GM12878 (cell line): ENCODE results near the gene BIVM. TPM values are rescaled to one million over a fixed set of nuclear protein-coding genes. Genes with fewer than 3 reads are reported as not detected.

Source experiments
- ASH2L ChIP-seq: fragments of 300-600, 200-600 bp; sonication (generic); IDR thresholded peaks from 2 replicates; pipeline ENCODE4 v1.6.1; 2017; ENCODE audit warnings: low read depth, mild to moderate bottlenecking, borderline replicate concordance
- BHLHE40 ChIP-seq, 2 experiments: fragments of 450-650 bp in 1 of 2; IDR thresholded peaks; 2 replicates each; pipeline ENCODE4 v1.6.1; 2011 to 2017; ENCODE audit warnings: low read depth in 2 of 2, borderline replicate concordance in 1 of 2, improper control_type of control experiment in 1 of 2, low read length in 1 of 2, mild to moderate bottlenecking in 1 of 2
- CREB1 ChIP-seq: IDR thresholded peaks from 2 replicates; pipeline ENCODE4 v1.6.1; 2012; ENCODE audit warnings: low read depth, mild to moderate bottlenecking, inconsistent platforms
- CREM ChIP-seq: IDR thresholded peaks from 2 replicates; pipeline ENCODE4 v1.6.1; 2014; ENCODE audit warnings: antibody characterized with exemption, low read depth
- EED ChIP-seq: sonication (generic); IDR thresholded peaks from 2 replicates; pipeline ENCODE4 v1.6.1; 2016; ENCODE audit warnings: antibody characterized with exemption, low read depth
- FOS ChIP-seq: IDR thresholded peaks from 3 replicates; pipeline ENCODE4 v1.6.1; 2011; ENCODE audit warnings: borderline replicate concordance; ENCODE audit not compliant: insufficient read length; ENCODE audit errors: extremely low read depth
- GABPA ChIP-seq: IDR thresholded peaks from 2 replicates; pipeline ENCODE4 v1.6.1; 2014; ENCODE audit warnings: antibody characterized with exemption, low read depth, mild to moderate bottlenecking, inconsistent platforms
- MTA2 ChIP-seq: fragments of 450-650 bp; IDR thresholded peaks from 2 replicates; pipeline ENCODE4 v1.6.1; 2016; ENCODE audit warnings: low read depth, mild to moderate bottlenecking, moderate library complexity
- NFIC ChIP-seq: IDR thresholded peaks from 2 replicates; pipeline ENCODE4 v1.6.1; 2012; ENCODE audit warnings: low read depth, mild to moderate bottlenecking, inconsistent platforms, low read length, moderate library complexity
- NR2C2 ChIP-seq: IDR thresholded peaks from 2 replicates; pipeline ENCODE4 v1.6.1; 2011; ENCODE audit warnings: borderline replicate concordance, low read depth; ENCODE audit not compliant: control insufficient read depth, insufficient read length
- PAX8 ChIP-seq: fragments of 450-650 bp; IDR thresholded peaks from 2 replicates; pipeline ENCODE4 v1.6.1; 2017; ENCODE audit warnings: mild to moderate bottlenecking, moderate library complexity
- POLR2A ChIP-seq: IDR thresholded peaks from 2 replicates; pipeline ENCODE4 v1.6.1; 2011; ENCODE audit warnings: low read depth, mild to moderate bottlenecking, low read length
- RELA ChIP-seq: fragments of 450-650 bp; IDR thresholded peaks from 2 replicates; pipeline ENCODE4 v1.8.0; 2014; ENCODE audit warnings: borderline replicate concordance; ENCODE audit not compliant: partially characterized antibody
- SMC3 ChIP-seq: IDR thresholded peaks from 2 replicates; pipeline ENCODE4 v1.6.1; 2011; ENCODE audit warnings: low read length, improper control_type of control experiment, borderline replicate concordance
- WRNIP1 ChIP-seq: IDR thresholded peaks from 2 replicates; pipeline ENCODE4 v1.6.1; 2011; ENCODE audit warnings: low read depth, low read length, improper control_type of control experiment, borderline replicate concordance
- ZNF217 ChIP-seq: fragments of 450-650 bp; IDR thresholded peaks from 2 replicates; pipeline ENCODE4 v1.6.1; 2017; ENCODE audit warnings: antibody characterized with exemption, mild to moderate bottlenecking
- ZNF274 ChIP-seq: IDR thresholded peaks from one replicate; pipeline ENCODE4 v1.8.0; 2011; ENCODE audit not compliant: insufficient read length, insufficient read depth
- polyA plus RNA-seq, 11 experiments: library from polyadenylated mRNA; depleted of rRNA in 4 of 11; unstranded in 6 of 11; stranded (reverse) in 5 of 11; fragments of >200 nt; fragmentation: Nextera tagmentation in 4 of 11; fragmentation: Illumina TruSeq in 1 of 11; extraction: Ambion mirVana in 4 of 11; extraction: Trizol in 1 of 11; gene quantifications; 1 replicate in 1 of 11; 2 replicates in 10 of 11; pipeline versions ENCODE4 v1.2.1 to v1.2.3, GENCODE V29; 2011 to 2016; ENCODE audit warnings: inconsistent platforms in 2 of 11, missing spikeins in 2 of 11, low read depth in 1 of 11
- total RNA-seq, 4 experiments: library from RNA; depleted of rRNA in 3 of 4; stranded (reverse); fragments of >200 nt in 3 of 4; fragmentation: Illumina TruSeq in 1 of 4; extraction: Trizol in 1 of 4; gene quantifications; 2 replicates each; pipeline versions ENCODE4 v1.2.1 to v1.2.3, GENCODE V29; 2013 to 2021
- TF ChIP-seq, protein P1 (sequence below): fragments of 150-350 bp; IDR thresholded peaks from 2 replicates; pipeline ENCODE4 v1.6.1; 2014; ENCODE audit warnings: mild to moderate bottlenecking, low read depth, low read length
- TF ChIP-seq, protein P2 (sequence below): fragments of 450-650 bp; conservative IDR thresholded peaks from 2 replicates; pipeline ENCODE4 v1.6.1; 2017; ENCODE audit warnings: mild to moderate bottlenecking, moderate library complexity
- TF ChIP-seq, protein P3 (sequence below): fragments of 450-650 bp; IDR thresholded peaks from 2 replicates; pipeline ENCODE4 v1.6.1; 2017; ENCODE audit warnings: mild to moderate bottlenecking, moderate library complexity
- TF ChIP-seq, protein P4 (sequence below): fragments of 450-650 bp; IDR thresholded peaks from 2 replicates; pipeline ENCODE4 v1.6.1; 2014; ENCODE audit warnings: mild to moderate bottlenecking

BIVM gene
- total and polyA plus RNA-seq, 10 of the 15 experiments (the other 5 are each of a cell fraction or from before 2014, with no cell fraction given) = 3.4 to 20.1 (median 14.1) TPM

DNA sequence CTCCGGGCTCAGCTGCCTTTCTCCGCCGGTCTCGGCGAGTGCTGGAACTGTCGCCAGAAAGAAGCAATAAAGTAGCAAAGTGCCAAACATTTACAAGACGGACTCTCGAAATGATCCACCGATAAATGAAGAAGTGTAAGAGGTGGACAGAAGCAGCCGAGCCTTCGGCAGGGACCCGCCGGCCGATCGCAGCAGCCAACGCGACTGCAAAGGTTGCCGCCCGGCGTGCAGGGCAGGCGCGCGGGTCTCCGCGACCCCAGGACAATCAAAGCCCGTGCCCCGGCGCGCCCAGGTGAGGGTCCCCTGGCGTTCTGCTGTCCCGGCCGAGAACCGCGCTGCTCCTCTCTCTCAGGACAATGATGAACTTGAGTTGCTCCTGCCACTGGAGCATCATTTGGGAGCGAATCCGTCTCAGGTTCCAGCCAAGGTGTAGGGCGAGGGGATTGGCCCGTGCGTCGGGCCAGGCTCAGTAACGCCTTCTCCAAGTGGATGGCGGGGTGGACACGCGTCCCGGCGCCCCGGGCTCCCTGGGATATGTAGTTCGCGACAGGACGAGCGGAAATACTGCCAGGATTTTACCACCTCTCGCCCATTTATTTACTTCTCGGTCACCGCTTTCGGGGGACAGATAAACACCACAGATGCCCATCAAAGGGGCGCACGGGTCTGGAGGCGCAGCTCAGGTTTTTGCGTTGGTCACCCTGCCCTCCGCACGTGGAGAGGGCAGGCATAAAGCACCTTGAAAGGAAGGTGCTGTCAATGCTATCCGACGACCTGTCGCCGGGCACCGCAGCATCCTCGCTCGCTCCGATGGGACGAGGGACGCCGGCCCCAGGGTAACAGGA is at the start of gene BIVM, which contains the start of gene POGLUT2 (continued):
- TF ChIP-seq, protein P1, sequence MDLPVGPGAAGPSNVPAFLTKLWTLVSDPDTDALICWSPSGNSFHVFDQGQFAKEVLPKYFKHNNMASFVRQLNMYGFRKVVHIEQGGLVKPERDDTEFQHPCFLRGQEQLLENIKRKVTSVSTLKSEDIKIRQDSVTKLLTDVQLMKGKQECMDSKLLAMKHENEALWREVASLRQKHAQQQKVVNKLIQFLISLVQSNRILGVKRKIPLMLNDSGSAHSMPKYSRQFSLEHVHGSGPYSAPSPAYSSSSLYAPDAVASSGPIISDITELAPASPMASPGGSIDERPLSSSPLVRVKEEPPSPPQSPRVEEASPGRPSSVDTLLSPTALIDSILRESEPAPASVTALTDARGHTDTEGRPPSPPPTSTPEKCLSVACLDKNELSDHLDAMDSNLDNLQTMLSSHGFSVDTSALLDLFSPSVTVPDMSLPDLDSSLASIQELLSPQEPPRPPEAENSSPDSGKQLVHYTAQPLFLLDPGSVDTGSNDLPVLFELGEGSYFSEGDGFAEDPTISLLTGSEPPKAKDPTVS = no peak
- TF ChIP-seq POLR2A (peak; percentile 64), FOS (peak; percentile 65), MTA2 (no peak), RELA (peak; percentile 76), PAX8 (no peak), BHLHE40 (IDR thresholded peaks at IDR 0.05; ENCODE audit: borderline replicate concordance in 1 of 2, low read depth in 2 of 2, low read length in 1 of 2) (peak in 1 of 2 experiments; percentile 66; a peak in 2 of 4 replicates), ZNF217 (no peak), GABPA (peak; percentile 46; the same call in 1 of the 2 replicates), NFIC (no peak), CREM (peak; percentile 94), WRNIP1 (0 out of 2 replicates have a peak, but pooled peaks have one; percentile 24), CREB1 (peak; percentile 95), ASH2L (0 out of 2 replicates have a peak, but pooled peaks have one; percentile 38), NR2C2 (no peak), ZNF274 (no peak), SMC3 (no peak), EED (peak; percentile 30; the same call in 1 of the 2 replicates)
- TF ChIP-seq, protein P2, sequence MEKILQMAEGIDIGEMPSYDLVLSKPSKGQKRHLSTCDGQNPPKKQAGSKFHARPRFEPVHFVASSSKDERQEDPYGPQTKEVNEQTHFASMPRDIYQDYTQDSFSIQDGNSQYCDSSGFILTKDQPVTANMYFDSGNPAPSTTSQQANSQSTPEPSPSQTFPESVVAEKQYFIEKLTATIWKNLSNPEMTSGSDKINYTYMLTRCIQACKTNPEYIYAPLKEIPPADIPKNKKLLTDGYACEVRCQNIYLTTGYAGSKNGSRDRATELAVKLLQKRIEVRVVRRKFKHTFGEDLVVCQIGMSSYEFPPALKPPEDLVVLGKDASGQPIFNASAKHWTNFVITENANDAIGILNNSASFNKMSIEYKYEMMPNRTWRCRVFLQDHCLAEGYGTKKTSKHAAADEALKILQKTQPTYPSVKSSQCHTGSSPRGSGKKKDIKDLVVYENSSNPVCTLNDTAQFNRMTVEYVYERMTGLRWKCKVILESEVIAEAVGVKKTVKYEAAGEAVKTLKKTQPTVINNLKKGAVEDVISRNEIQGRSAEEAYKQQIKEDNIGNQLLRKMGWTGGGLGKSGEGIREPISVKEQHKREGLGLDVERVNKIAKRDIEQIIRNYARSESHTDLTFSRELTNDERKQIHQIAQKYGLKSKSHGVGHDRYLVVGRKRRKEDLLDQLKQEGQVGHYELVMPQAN = peak; percentile 71
- TF ChIP-seq, protein P3, sequence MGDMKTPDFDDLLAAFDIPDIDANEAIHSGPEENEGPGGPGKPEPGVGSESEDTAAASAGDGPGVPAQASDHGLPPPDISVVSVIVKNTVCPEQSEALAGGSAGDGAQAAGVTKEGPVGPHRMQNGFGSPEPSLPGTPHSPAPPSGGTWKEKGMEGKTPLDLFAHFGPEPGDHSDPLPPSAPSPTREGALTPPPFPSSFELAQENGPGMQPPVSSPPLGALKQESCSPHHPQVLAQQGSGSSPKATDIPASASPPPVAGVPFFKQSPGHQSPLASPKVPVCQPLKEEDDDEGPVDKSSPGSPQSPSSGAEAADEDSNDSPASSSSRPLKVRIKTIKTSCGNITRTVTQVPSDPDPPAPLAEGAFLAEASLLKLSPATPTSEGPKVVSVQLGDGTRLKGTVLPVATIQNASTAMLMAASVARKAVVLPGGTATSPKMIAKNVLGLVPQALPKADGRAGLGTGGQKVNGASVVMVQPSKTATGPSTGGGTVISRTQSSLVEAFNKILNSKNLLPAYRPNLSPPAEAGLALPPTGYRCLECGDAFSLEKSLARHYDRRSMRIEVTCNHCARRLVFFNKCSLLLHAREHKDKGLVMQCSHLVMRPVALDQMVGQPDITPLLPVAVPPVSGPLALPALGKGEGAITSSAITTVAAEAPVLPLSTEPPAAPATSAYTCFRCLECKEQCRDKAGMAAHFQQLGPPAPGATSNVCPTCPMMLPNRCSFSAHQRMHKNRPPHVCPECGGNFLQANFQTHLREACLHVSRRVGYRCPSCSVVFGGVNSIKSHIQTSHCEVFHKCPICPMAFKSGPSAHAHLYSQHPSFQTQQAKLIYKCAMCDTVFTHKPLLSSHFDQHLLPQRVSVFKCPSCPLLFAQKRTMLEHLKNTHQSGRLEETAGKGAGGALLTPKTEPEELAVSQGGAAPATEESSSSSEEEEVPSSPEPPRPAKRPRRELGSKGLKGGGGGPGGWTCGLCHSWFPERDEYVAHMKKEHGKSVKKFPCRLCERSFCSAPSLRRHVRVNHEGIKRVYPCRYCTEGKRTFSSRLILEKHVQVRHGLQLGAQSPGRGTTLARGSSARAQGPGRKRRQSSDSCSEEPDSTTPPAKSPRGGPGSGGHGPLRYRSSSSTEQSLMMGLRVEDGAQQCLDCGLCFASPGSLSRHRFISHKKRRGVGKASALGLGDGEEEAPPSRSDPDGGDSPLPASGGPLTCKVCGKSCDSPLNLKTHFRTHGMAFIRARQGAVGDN = 0 out of 2 replicates have a peak, but pooled peaks have one; percentile 18
- TF ChIP-seq, protein P4, sequence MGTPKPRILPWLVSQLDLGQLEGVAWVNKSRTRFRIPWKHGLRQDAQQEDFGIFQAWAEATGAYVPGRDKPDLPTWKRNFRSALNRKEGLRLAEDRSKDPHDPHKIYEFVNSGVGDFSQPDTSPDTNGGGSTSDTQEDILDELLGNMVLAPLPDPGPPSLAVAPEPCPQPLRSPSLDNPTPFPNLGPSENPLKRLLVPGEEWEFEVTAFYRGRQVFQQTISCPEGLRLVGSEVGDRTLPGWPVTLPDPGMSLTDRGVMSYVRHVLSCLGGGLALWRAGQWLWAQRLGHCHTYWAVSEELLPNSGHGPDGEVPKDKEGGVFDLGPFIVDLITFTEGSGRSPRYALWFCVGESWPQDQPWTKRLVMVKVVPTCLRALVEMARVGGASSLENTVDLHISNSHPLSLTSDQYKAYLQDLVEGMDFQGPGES = peak; percentile 84
